WTC11 (cell line): ENCODE results near the gene TLR3. TPM values are rescaled to one million over a fixed set of nuclear protein-coding genes. Genes with fewer than 3 reads are reported as not detected.
A peak's percentile ranks its signal among the peaks of the same experiment; 100 is the strongest.

ENCODE experiments used
- ELF4 ChIP-seq: sonication (generic); formaldehyde crosslinking; IDR thresholded peaks from 2 replicates; pipeline ENCODE4 v1.8.1; 2022; ENCODE audit warnings: low read depth, mild to moderate bottlenecking, moderate library complexity, missing genetic modification reagents
- FOXK1 ChIP-seq: sonication (generic); formaldehyde crosslinking; IDR thresholded peaks from 2 replicates; pipeline ENCODE4 v1.8.0; 2022; ENCODE audit warnings: mild to moderate bottlenecking, moderate library complexity, missing genetic modification reagents
- GABPB1 ChIP-seq: sonication (generic); formaldehyde crosslinking; IDR thresholded peaks from 2 replicates; pipeline ENCODE4 v1.8.1; 2023; ENCODE audit warnings: mild to moderate bottlenecking, missing genetic modification reagents
- JAZF1 ChIP-seq: fragments of 250-450 bp; sonication (Bioruptor Pico); IDR thresholded peaks from 2 replicates; pipeline ENCODE4 v1.9.0; 2021; ENCODE audit warnings: moderate library complexity, mild to moderate bottlenecking, inconsistent platforms
- NR2C2 ChIP-seq: sonication (generic); formaldehyde crosslinking; IDR thresholded peaks from 2 replicates; pipeline ENCODE4 v1.8.0; 2022; ENCODE audit warnings: mild to moderate bottlenecking, missing genetic modification reagents
- PRRX2 ChIP-seq: fragments of 250-450 bp; sonication (Bioruptor Pico); IDR thresholded peaks from 2 replicates; pipeline ENCODE4 v1.8.0; 2021; ENCODE audit warnings: mild to moderate bottlenecking
- SOX15 ChIP-seq: fragments of 250-450 bp; sonication (Bioruptor Pico); IDR thresholded peaks from 2 replicates; pipeline ENCODE4 v1.9.0; 2021; ENCODE audit warnings: mild to moderate bottlenecking
- TCF7 ChIP-seq: sonication (generic); formaldehyde crosslinking; IDR thresholded peaks from 2 replicates; pipeline ENCODE4 v1.8.0; 2022; ENCODE audit warnings: mild to moderate bottlenecking, low read depth, missing genetic modification reagents, moderate library complexity
- ZNF219 ChIP-seq: sonication (generic); formaldehyde crosslinking; IDR thresholded peaks from 2 replicates; pipeline ENCODE4 v1.8.0; 2023; ENCODE audit warnings: missing genetic modification reagents, mild to moderate bottlenecking, borderline replicate concordance
- ZNF232 ChIP-seq: sonication (generic); formaldehyde crosslinking; IDR thresholded peaks from 2 replicates; pipeline ENCODE4 v1.8.0; 2022; ENCODE audit warnings: mild to moderate bottlenecking, missing genetic modification reagents
- ZNF263 ChIP-seq: sonication (generic); formaldehyde crosslinking; IDR thresholded peaks from 2 replicates; pipeline ENCODE4 v1.8.1; 2022; ENCODE audit warnings: low read depth, mild to moderate bottlenecking, moderate library complexity, missing genetic modification reagents
- total RNA-seq: library from RNA; stranded (reverse); gene quantifications from 3 replicates; pipeline ENCODE4 v1.2.3, GENCODE V29; 2021
- TF ChIP-seq, protein P1 (sequence below): sonication (generic); formaldehyde crosslinking; IDR thresholded peaks from 2 replicates; pipeline ENCODE4 v1.8.0; 2022; ENCODE audit warnings: mild to moderate bottlenecking, missing genetic modification reagents
- TF ChIP-seq, protein P2 (sequence below): fragments of 200-600 bp; IDR thresholded peaks from 2 replicates; pipeline ENCODE4 v1.8.0; 2022; ENCODE audit warnings: antibody characterized with exemption
- TF ChIP-seq, protein P3 (sequence below): fragments of 250-450 bp; sonication (Bioruptor Pico); IDR thresholded peaks from 2 replicates; pipeline ENCODE4 v2.1.2; 2022; ENCODE audit warnings: mild to moderate bottlenecking, moderate library complexity
- TF ChIP-seq, protein P4 (sequence below): sonication (generic); formaldehyde crosslinking; IDR thresholded peaks from 2 replicates; pipeline ENCODE4 v1.8.1; 2022; ENCODE audit warnings: missing genetic modification reagents, borderline replicate concordance
- TF ChIP-seq, protein P5 (sequence below): sonication (generic); formaldehyde crosslinking; IDR thresholded peaks from 2 replicates; pipeline ENCODE4 v1.8.0; 2022; ENCODE audit warnings: missing genetic modification reagents
- TF ChIP-seq, protein P6 (sequence below): sonication (generic); formaldehyde crosslinking; IDR thresholded peaks from 2 replicates; pipeline ENCODE4 v1.8.1; 2022; ENCODE audit warnings: low read depth, missing genetic modification reagents, borderline replicate concordance
- TF ChIP-seq, protein P7 (sequence below): sonication (generic); formaldehyde crosslinking; IDR thresholded peaks from 2 replicates; pipeline ENCODE4 v1.8.1; 2023; ENCODE audit warnings: mild to moderate bottlenecking, missing genetic modification reagents
- TF ChIP-seq, protein P8 (sequence below): fragments of 250-450 bp; sonication (Bioruptor Pico); IDR thresholded peaks from 2 replicates; pipeline ENCODE4 v1.9.0; 2021; ENCODE audit warnings: moderate library complexity, mild to moderate bottlenecking, inconsistent platforms, borderline replicate concordance
- TF ChIP-seq, protein P9 (sequence below): sonication (generic); formaldehyde crosslinking; IDR thresholded peaks from 2 replicates; pipeline ENCODE4 v1.8.1; 2022; ENCODE audit warnings: low read depth, mild to moderate bottlenecking, moderate library complexity, missing genetic modification reagents, borderline replicate concordance

TLR3 gene
- total RNA-seq, 1 experiment from 2014 or later, result 1.8 TPM

DNA sequence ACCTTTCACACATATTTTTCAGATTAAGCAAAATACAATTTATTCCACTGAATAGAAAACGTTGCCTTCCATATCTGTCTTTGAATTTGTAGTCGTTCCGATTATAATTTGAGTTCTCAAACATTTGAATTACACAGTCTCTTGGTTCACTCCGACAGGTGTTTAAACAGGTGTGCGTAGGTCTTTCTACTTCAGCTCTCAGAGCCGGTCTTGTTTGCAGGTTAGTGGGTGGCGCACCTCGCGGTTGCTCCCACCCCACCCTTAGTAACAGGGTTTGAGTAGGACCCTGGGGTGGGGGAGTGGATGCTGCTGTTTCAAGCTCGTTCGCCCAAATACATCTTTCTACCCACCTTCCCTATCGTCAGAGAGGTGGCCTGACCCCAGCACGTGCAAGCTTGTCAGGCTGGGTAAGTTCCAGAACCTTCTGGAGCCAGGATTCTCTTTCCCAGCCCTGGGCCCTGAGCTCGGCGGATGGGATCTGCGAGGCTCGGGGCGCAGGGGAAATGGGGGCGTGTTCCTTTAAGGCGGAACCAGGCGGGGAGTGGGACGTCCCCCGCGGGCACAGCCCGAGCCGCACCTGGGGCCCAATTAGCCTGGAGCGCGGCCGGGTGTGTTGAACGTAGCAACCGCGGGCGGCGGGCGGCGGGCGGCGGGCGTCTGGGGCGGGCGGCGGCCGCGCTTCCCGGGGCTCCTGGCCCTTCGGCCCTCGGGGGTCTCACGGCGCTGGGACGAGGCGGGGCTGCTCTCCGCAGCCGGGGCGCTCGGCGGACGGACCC, 35.3 kb downstream of the TLR3 start, which contains the start of gene FAM149A (continued):
- TF ChIP-seq, protein P1, sequence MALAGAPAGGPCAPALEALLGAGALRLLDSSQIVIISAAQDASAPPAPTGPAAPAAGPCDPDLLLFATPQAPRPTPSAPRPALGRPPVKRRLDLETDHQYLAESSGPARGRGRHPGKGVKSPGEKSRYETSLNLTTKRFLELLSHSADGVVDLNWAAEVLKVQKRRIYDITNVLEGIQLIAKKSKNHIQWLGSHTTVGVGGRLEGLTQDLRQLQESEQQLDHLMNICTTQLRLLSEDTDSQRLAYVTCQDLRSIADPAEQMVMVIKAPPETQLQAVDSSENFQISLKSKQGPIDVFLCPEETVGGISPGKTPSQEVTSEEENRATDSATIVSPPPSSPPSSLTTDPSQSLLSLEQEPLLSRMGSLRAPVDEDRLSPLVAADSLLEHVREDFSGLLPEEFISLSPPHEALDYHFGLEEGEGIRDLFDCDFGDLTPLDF (CRISPR knock-in tag), result no peak
- TF ChIP-seq FOXK1, result peak; percentile 84; the same call in 1 of the 2 replicates
- TF ChIP-seq, protein P2, sequence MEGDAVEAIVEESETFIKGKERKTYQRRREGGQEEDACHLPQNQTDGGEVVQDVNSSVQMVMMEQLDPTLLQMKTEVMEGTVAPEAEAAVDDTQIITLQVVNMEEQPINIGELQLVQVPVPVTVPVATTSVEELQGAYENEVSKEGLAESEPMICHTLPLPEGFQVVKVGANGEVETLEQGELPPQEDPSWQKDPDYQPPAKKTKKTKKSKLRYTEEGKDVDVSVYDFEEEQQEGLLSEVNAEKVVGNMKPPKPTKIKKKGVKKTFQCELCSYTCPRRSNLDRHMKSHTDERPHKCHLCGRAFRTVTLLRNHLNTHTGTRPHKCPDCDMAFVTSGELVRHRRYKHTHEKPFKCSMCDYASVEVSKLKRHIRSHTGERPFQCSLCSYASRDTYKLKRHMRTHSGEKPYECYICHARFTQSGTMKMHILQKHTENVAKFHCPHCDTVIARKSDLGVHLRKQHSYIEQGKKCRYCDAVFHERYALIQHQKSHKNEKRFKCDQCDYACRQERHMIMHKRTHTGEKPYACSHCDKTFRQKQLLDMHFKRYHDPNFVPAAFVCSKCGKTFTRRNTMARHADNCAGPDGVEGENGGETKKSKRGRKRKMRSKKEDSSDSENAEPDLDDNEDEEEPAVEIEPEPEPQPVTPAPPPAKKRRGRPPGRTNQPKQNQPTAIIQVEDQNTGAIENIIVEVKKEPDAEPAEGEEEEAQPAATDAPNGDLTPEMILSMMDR, result no peak
- TF ChIP-seq, protein P3, sequence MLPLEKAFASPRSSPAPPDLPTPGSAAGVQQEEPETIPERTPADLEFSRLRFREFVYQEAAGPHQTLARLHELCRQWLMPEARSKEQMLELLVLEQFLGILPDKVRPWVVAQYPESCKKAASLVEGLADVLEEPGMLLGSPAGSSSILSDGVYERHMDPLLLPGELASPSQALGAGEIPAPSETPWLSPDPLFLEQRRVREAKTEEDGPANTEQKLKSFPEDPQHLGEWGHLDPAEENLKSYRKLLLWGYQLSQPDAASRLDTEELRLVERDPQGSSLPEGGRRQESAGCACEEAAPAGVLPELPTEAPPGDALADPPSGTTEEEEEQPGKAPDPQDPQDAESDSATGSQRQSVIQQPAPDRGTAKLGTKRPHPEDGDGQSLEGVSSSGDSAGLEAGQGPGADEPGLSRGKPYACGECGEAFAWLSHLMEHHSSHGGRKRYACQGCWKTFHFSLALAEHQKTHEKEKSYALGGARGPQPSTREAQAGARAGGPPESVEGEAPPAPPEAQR (CRISPR knock-in tag), result no peak
- TF ChIP-seq, protein P4, sequence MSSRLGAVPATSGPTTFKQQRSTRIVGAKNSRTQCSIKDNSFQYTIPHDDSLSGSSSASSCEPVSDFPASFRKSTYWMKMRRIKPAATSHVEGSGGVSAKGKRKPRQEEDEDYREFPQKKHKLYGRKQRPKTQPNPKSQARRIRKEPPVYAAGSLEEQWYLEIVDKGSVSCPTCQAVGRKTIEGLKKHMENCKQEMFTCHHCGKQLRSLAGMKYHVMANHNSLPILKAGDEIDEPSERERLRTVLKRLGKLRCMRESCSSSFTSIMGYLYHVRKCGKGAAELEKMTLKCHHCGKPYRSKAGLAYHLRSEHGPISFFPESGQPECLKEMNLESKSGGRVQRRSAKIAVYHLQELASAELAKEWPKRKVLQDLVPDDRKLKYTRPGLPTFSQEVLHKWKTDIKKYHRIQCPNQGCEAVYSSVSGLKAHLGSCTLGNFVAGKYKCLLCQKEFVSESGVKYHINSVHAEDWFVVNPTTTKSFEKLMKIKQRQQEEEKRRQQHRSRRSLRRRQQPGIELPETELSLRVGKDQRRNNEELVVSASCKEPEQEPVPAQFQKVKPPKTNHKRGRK, result no peak
- TF ChIP-seq, protein P5, sequence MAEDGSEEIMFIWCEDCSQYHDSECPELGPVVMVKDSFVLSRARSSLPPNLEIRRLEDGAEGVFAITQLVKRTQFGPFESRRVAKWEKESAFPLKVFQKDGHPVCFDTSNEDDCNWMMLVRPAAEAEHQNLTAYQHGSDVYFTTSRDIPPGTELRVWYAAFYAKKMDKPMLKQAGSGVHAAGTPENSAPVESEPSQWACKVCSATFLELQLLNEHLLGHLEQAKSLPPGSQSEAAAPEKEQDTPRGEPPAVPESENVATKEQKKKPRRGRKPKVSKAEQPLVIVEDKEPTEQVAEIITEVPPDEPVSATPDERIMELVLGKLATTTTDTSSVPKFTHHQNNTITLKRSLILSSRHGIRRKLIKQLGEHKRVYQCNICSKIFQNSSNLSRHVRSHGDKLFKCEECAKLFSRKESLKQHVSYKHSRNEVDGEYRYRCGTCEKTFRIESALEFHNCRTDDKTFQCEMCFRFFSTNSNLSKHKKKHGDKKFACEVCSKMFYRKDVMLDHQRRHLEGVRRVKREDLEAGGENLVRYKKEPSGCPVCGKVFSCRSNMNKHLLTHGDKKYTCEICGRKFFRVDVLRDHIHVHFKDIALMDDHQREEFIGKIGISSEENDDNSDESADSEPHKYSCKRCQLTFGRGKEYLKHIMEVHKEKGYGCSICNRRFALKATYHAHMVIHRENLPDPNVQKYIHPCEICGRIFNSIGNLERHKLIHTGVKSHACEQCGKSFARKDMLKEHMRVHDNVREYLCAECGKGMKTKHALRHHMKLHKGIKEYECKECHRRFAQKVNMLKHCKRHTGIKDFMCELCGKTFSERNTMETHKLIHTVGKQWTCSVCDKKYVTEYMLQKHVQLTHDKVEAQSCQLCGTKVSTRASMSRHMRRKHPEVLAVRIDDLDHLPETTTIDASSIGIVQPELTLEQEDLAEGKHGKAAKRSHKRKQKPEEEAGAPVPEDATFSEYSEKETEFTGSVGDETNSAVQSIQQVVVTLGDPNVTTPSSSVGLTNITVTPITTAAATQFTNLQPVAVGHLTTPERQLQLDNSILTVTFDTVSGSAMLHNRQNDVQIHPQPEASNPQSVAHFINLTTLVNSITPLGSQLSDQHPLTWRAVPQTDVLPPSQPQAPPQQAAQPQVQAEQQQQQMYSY (CRISPR knock-in tag), result no peak
- no peak for TF ChIP-seq SOX15 (CRISPR knock-in tag)
- no peak for TF ChIP-seq ELF4
- TF ChIP-seq, protein P6, sequence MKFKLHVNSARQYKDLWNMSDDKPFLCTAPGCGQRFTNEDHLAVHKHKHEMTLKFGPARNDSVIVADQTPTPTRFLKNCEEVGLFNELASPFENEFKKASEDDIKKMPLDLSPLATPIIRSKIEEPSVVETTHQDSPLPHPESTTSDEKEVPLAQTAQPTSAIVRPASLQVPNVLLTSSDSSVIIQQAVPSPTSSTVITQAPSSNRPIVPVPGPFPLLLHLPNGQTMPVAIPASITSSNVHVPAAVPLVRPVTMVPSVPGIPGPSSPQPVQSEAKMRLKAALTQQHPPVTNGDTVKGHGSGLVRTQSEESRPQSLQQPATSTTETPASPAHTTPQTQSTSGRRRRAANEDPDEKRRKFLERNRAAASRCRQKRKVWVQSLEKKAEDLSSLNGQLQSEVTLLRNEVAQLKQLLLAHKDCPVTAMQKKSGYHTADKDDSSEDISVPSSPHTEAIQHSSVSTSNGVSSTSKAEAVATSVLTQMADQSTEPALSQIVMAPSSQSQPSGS (CRISPR knock-in tag), result 0 out of 2 replicates have a peak, but pooled peaks have one; percentile 27
- TF ChIP-seq, protein P7, sequence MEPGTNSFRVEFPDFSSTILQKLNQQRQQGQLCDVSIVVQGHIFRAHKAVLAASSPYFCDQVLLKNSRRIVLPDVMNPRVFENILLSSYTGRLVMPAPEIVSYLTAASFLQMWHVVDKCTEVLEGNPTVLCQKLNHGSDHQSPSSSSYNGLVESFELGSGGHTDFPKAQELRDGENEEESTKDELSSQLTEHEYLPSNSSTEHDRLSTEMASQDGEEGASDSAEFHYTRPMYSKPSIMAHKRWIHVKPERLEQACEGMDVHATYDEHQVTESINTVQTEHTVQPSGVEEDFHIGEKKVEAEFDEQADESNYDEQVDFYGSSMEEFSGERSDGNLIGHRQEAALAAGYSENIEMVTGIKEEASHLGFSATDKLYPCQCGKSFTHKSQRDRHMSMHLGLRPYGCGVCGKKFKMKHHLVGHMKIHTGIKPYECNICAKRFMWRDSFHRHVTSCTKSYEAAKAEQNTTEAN (CRISPR knock-in tag), result peak; percentile 65; the same call in 1 of the 2 replicates
- TF ChIP-seq, protein P8, sequence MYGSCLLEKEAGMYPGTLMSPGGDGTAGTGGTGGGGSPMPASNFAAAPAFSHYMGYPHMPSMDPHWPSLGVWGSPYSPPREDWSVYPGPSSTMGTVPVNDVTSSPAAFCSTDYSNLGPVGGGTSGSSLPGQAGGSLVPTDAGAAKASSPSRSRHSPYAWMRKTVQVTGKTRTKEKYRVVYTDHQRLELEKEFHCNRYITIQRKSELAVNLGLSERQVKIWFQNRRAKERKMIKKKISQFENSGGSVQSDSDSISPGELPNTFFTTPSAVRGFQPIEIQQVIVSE (CRISPR knock-in tag), result no peak
- no peak for TF ChIP-seq PRRX2 (CRISPR knock-in tag)
- TF ChIP-seq ZNF263 (CRISPR knock-in tag), result no peak
- TF ChIP-seq NR2C2 (CRISPR knock-in tag), result no peak
- TF ChIP-seq, protein P9, sequence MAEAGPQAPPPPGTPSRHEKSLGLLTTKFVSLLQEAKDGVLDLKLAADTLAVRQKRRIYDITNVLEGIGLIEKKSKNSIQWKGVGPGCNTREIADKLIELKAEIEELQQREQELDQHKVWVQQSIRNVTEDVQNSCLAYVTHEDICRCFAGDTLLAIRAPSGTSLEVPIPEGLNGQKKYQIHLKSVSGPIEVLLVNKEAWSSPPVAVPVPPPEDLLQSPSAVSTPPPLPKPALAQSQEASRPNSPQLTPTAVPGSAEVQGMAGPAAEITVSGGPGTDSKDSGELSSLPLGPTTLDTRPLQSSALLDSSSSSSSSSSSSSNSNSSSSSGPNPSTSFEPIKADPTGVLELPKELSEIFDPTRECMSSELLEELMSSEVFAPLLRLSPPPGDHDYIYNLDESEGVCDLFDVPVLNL (CRISPR knock-in tag), result no peak
- TF ChIP-seq ZNF232 (CRISPR knock-in tag), result peak; percentile 87; the same call in 1 of the 2 replicates
- no peak for TF ChIP-seq ZNF219 (CRISPR knock-in tag)
- no peak for TF ChIP-seq GABPB1 (CRISPR knock-in tag)
- no peak for TF ChIP-seq TCF7
- no peak for TF ChIP-seq JAZF1
